B cell (primary cell): ENCODE results near the gene APOBEC3H. TPM values are rescaled to one million over a fixed set of nuclear protein-coding genes. Genes with fewer than 3 reads are reported as not detected.

Experiments used
- ATAC-seq: fragments of 200-7000 bp; cut with Tn5 transposase; one replicate; pipeline ENCODE4 v1.10.0; 2021; ENCODE audit warnings: low read depth, mild to moderate bottlenecking, moderate number of reproducible peaks, moderate library complexity
- CTCF ChIA-PET: fragments of 350-600 bp; sonication (Branson Sonifier 250); formaldehyde crosslinking; loops from one replicate; lab custom pipeline; 2021; ENCODE audit warnings: antibody characterized with exemption, inconsistent platforms; lab: Charles Lee
- POLR2A ChIA-PET: fragments of 350-600 bp; sonication (Branson Sonifier 250); formaldehyde crosslinking; loops from one replicate; lab custom pipeline; 2021; ENCODE audit warnings: antibody characterized with exemption; lab: Charles Lee
- DNase-seq: peaks from one replicate; pipeline ENCODE4 v3.0.0; 2013
- H2AFZ ChIP-seq: 2 replicates; pipeline ENCODE4 v1.6.1; 2012; ENCODE audit warnings: mild to moderate bottlenecking, low read depth, low read length; ENCODE audit not compliant: insufficient read depth, poor library complexity, severe bottlenecking
- H3K27ac ChIP-seq, 2 donors: 1 replicate in 1 of 2; 2 replicates in 1 of 2; pipeline ENCODE4 v1.5.1; 2012 to 2013; ENCODE audit warnings: low read length in 2 of 2, mild to moderate bottlenecking in 2 of 2, moderate library complexity in 1 of 2
- H3K27me3 ChIP-seq, 4 experiments: fragments of 200-600 bp in 1 of 4; sonication (generic) in 1 of 4; replicated peaks in 1 of 4; 1 replicate in 2 of 4; 2 replicates in 2 of 4; pipeline versions ENCODE4 v1.6.1 to v1.7.0; 2013 to 2016; ENCODE audit warnings: low read length in 3 of 4, mild to moderate bottlenecking in 2 of 4, mixed read lengths in 1 of 4, moderate library complexity in 1 of 4; ENCODE audit not compliant: insufficient read depth in 4 of 4, control insufficient read depth in 3 of 4; ENCODE audit errors: control extremely low read depth in 1 of 4
- H3K36me3 ChIP-seq, 2 experiments: replicated peaks in 1 of 2; 1 replicate in 1 of 2; 2 replicates in 1 of 2; pipeline versions ENCODE4 v1.6.1 to v1.7.1; 2013; ENCODE audit warnings: low read length in 1 of 2; ENCODE audit not compliant: insufficient read depth in 2 of 2, control insufficient read depth in 1 of 2; ENCODE audit errors: control extremely low read depth in 1 of 2, extremely low read depth in 1 of 2
- H3K4me1 ChIP-seq, 2 donors: fragments of 200-600 bp in 1 of 2; sonication (generic) in 1 of 2; 1 replicate in 1 of 2; 2 replicates in 1 of 2; pipeline versions ENCODE4 v1.5.1 to v1.6.1; 2013 to 2017; ENCODE audit warnings: low read length in 2 of 2; ENCODE audit not compliant: control insufficient read depth in 2 of 2, insufficient read depth in 2 of 2
- H3K4me2 ChIP-seq: replicated peaks from 2 replicates; pipeline ENCODE3; 2012; ENCODE audit warnings: mild to moderate bottlenecking, low read depth, low read length; ENCODE audit not compliant: poor library complexity, severe bottlenecking
- H3K4me3 ChIP-seq, 5 experiments: fragments of 200-600 bp in 1 of 5; sonication (generic) in 1 of 5; 1 replicate in 3 of 5; 2 replicates in 2 of 5; pipeline versions ENCODE4 v1.5.1 to v1.7.0; 2011 to 2016; ENCODE audit warnings: low read length in 4 of 5, mild to moderate bottlenecking in 4 of 5, low read depth in 2 of 5, control low read depth in 1 of 5, moderate library complexity in 1 of 5; ENCODE audit not compliant: insufficient read depth in 1 of 5; ENCODE audit errors: control extremely low read depth in 1 of 5, extremely low read depth in 1 of 5
- H3K79me2 ChIP-seq: fragments of 200-600 bp; sonication (generic); one replicate; pipeline ENCODE4 v1.6.0; 2016; ENCODE audit warnings: low read length; ENCODE audit not compliant: control insufficient read depth, insufficient read depth
- H3K9ac ChIP-seq: fragments of 200-600 bp; sonication (generic); 2 replicates; pipeline ENCODE4 v1.6.1; 2017; ENCODE audit warnings: mild to moderate bottlenecking, low read length, moderate library complexity
- H3K9me3 ChIP-seq, 3 donors: one replicate each; pipeline versions ENCODE4 v1.6.1 to v1.7.1; 2013; ENCODE audit warnings: low read length in 2 of 3; ENCODE audit not compliant: control insufficient read depth in 2 of 3, insufficient read depth in 1 of 3; ENCODE audit errors: control extremely low read depth in 1 of 3
- H4K20me1 ChIP-seq: 2 replicates; pipeline ENCODE4 v1.6.0; 2012; ENCODE audit warnings: mild to moderate bottlenecking, low read length; ENCODE audit not compliant: insufficient read depth, control insufficient read depth, poor library complexity, severe bottlenecking
- H3K27ac Mint-ChIP-seq: one replicate; pipeline ENCODE4 v1.8.0; 2021; ENCODE audit warnings: mixed read lengths
- H3K27me3 Mint-ChIP-seq: one replicate; pipeline ENCODE4 v1.8.0; 2021; ENCODE audit warnings: mixed read lengths
- H3K4me1 Mint-ChIP-seq: one replicate; pipeline ENCODE4 v1.8.0; 2021; ENCODE audit warnings: mixed read lengths
- H3K4me3 Mint-ChIP-seq: one replicate; pipeline ENCODE4 v1.8.0; 2021; ENCODE audit warnings: mixed read lengths
- H3K9me3 Mint-ChIP-seq: one replicate; pipeline ENCODE4 v1.8.0; 2022; ENCODE audit warnings: mixed read lengths; ENCODE audit not compliant: insufficient read depth
- EZH2 ChIP-seq: IDR thresholded peaks from 2 replicates; pipeline ENCODE4 v1.6.1; 2012; ENCODE audit warnings: borderline replicate concordance, low read depth, mild to moderate bottlenecking, moderate library complexity, low read length; ENCODE audit not compliant: insufficient read depth, poor library complexity, severe bottlenecking
- WGBS: methylation state at CpG from one replicate; pipeline ENCODE4 v1.1.5; 2013; ENCODE audit warnings: missing lambda C conversion rate; ENCODE audit not compliant: insufficient coverage; 5-methylcytosine and 5-hydroxymethylcytosine counted together
- intact Hi-C: fragments of 100-400 bp; cut with micrococcal nuclease; formaldehyde crosslinking; loops from one replicate; pipeline ENCODE4 v1.10.0; 2022
- polyA plus RNA-seq: library from polyadenylated mRNA; depleted of rRNA; stranded (reverse); fragments of >200 nt; gene quantifications from 2 replicates; pipeline ENCODE4 v1.2.3, GENCODE V29; 2012
- total RNA-seq, 2 donors: library from RNA; stranded (reverse); fragments of 120-200 nt in 1 of 2; gene quantifications; 1 replicate in 1 of 2; 2 replicates in 1 of 2; pipeline versions ENCODE4 v1.2.3 to v1.2.4, GENCODE V29; 2013 to 2022
- TF ChIP-seq, protein P1 (sequence below): fragments of 200-600 bp; IDR thresholded peaks from one replicate; pipeline ENCODE4 v1.8.0; 2022; ENCODE audit warnings: antibody characterized with exemption, mild to moderate bottlenecking

Gene APOBEC3H
- total and polyA plus RNA-seq, 2 donors (not counting 1 experiment from before 2014, with no cell fraction given), result 0.59 to 1.4 TPM

DNA sequence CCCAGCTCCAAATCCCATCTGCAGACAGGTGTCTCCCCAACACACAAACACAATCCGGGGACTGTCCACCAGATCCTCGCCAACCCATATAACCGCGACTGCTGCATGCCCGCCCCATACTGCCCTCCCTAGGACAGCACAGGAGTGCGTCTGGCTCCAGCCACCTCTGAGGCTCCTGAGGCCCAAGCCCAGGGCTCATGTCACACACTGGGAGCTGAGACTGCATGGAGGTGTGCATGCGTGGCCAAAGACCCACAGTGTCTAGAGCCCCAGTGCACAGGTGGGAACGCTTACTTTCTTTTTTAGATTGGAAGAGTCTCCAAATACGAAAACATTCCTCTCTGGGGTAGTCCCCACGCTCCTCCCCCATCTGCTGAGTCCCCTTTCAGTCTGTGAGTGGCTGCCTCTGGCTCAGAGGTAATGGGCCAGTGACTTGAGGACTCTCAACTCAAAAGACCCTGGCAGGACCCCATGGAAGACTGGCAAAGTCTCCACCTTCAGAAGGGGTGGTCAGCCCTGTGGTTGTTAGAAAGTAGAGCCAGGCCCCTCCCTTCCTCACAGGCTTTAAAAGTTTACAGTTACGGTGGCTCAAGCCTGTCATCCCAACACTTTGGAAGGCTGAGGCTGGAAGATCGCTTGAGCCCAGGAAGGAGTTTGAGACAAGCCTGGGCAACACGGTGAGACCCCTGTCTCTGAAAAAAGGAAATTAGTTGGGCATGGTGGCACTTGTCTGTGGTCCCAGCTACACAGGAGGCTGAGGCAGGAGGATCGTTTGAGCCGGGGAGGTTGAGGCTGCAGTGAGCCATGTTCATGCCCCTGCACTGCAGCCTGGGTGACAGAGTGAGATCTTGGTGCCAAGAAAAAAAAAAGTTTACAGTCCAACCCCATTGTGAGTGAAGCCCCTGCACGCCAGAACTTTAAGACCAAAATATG is 53.1 kb downstream of the APOBEC3H start:
- Mint-ChIP-seq H3K4me3 (peak overlapping the region; percentile 90), H3K27ac (peak overlapping the region; percentile 90), H3K9me3 (no peaks in the 10 kb centered on the region), H3K27me3 (peaks cover 16% of the 10 kb centered on the region), H3K4me1 (peaks cover 57% of the 10 kb centered on the region)
- no peak for TF ChIP-seq EZH2
- TF ChIP-seq, protein P1, sequence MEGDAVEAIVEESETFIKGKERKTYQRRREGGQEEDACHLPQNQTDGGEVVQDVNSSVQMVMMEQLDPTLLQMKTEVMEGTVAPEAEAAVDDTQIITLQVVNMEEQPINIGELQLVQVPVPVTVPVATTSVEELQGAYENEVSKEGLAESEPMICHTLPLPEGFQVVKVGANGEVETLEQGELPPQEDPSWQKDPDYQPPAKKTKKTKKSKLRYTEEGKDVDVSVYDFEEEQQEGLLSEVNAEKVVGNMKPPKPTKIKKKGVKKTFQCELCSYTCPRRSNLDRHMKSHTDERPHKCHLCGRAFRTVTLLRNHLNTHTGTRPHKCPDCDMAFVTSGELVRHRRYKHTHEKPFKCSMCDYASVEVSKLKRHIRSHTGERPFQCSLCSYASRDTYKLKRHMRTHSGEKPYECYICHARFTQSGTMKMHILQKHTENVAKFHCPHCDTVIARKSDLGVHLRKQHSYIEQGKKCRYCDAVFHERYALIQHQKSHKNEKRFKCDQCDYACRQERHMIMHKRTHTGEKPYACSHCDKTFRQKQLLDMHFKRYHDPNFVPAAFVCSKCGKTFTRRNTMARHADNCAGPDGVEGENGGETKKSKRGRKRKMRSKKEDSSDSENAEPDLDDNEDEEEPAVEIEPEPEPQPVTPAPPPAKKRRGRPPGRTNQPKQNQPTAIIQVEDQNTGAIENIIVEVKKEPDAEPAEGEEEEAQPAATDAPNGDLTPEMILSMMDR, result no peak
- peaks cover 2% of the 10 kb centered on the region for H4K20me1 ChIP-seq
- ChIA-PET CTCF (interaction anchor here (1.0 to 5.4 kb wide), 7 partner anchors 20 to 280 kb away, joined by 3 to 28 read pairs (median 5); partner anchors contain the start of gene CBX6), POLR2A (interaction anchor here (0.6 to 5.1 kb wide), 4 partner anchors 108 to 894 kb away, joined by 3 to 40 read pairs (median 10); partner anchors contain the start of gene RPL3)
- WGBS, result 95% methylated on average over 15 of the region's 16 CpGs
- H3K4me2 ChIP-seq, result peak overlapping the region; percentile 85
- peaks cover 0 to 22% of the 10 kb centered on the region in 2 experiments for H3K36me3 ChIP-seq
- peak overlapping the region; percentile 83 for H3K9ac ChIP-seq
- H2AFZ ChIP-seq, result no peak overlapping the region
- peak overlapping the region; percentile 91 to 97 for H3K27ac ChIP-seq
- intact Hi-C loops, result loop anchor here (5.0 kb wide), 1 partner anchor 252 kb away; no protein-coding TSS in a partner anchor
- H3K9me3 ChIP-seq, result no peaks in the 10 kb centered on the region
- DNase-seq (no peak), ATAC-seq (no peak)
- no peak overlapping the region for H3K4me3 ChIP-seq
- H3K79me2 ChIP-seq, result peaks cover 72% of the 10 kb centered on the region
- peaks cover 0 to 14% (median 8%) of the 10 kb centered on the region in 4 experiments for H3K27me3 ChIP-seq
- H3K4me1 ChIP-seq, result peaks cover 66 to 69% of the 10 kb centered on the region in 2 donors
